Measurements from ENCODE around the gene BCL6B. TPM values are rescaled to one million over a fixed set of nuclear protein-coding genes. Genes with fewer than 3 reads are reported as not detected.
A peak's percentile ranks its signal among the peaks of the same experiment; 100 is the strongest.

Gene BCL6B
- total and polyA plus RNA-seq, 2 experiments from 2014 or later: 0.53 to 1.1 TPM

DNA sequence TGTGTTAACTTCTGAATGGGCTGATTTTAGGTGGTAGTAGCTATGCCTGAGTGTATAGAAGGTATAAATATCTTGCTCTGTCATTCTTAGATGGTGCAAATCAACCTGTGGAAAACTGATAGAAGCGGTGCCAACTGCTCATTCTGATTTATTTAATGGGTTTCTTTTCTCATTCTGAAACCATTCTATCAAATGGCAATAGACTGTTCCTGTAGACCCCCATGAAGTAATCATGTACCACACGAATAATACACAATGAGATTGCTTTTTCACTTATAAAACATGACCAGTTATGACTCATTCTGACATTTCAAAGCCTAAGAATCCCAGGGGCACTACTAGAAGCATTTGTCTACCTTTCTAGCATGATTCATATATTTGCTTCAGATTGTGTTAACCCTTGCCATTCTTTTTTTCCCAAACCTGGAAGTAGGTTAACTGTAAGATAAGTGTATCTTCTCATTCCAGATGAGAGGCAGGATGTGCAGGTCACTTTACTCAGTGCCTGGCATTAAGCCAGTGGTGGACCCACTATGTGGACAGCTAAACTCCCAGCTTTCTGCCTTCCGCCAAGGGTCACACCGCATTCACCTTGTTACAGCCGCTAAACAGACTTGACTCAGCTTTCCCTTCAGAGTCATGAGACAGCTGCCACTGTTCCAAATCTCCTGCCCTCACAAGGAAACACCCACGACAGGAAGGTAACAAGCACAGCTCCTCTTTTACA, 37.5 kb downstream of the BCL6B start:
- TF ChIP-seq CTCF (IDR thresholded peaks at IDR 0.05; ENCODE audit: poor library complexity) (no peak), EZH2 (IDR thresholded peaks at IDR 0.05; ENCODE audit: borderline replicate concordance) (no peak), EZH2phosphoT487 (IDR thresholded peaks at IDR 0.05; ENCODE audit: low read depth, severe bottlenecking, unreplicated experiment) (no peak)
- H3K9me2 ChIP-seq (replicated peaks; ENCODE audit: insufficient read depth): no peaks in the 10 kb centered on the region
- H4K20me1 ChIP-seq (ENCODE audit: insufficient read depth, poor library complexity, severe bottlenecking): no peaks in the 10 kb centered on the region
- 63% methylated on average over 6 of the region's 6 CpGs for WGBS (ENCODE audit: low lambda C conversion rate, missing lambda C conversion rate)
- H2AFZ ChIP-seq: no peak overlapping the region
- H3K4me3 ChIP-seq: no peak overlapping the region
- no peaks in the 10 kb centered on the region for H3K9me3 ChIP-seq (ENCODE audit: low read depth)
- DNase-seq (ENCODE audit: low spot score): no peak
- H3K27ac ChIP-seq: peak overlapping the region; percentile 18
- H3K36me3 ChIP-seq (replicated peaks; ENCODE audit: insufficient read depth, low read depth): no peaks in the 10 kb centered on the region
- H3K4me1 ChIP-seq (ENCODE audit: insufficient read depth): no peaks in the 10 kb centered on the region
- no peak overlapping the region for H3K4me2 ChIP-seq
- H3K27me3 ChIP-seq: no peaks in the 10 kb centered on the region
- H3K79me2 ChIP-seq: no peaks in the 10 kb centered on the region

DNA sequence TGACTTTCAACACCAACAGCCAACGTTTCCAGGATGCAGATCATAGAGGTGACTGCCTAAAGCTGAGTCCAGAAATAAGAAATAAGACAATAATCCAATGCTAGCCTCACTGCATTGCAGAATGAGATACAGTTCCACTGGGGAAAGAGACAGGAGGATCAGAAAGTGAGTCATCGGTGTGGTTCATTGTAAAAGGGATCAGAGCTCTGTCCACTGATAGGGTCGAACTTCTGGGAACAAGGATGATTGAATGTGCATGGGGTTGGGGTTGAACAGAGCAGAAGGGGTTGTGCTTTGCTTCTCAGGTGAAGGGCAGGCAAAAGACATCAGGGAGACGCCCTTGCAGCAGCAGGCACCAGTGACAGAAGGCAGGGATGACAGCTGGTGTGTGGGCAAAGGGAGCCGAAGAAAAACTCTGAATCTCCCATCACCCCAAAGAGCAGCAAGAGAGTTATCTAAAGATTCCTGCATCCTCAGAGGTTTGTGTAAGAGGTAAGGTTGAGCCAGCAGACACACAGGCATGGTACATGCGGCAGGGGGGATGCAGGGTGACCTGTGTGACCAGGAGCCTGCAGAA, 40.8 kb downstream of the BCL6B start:
- Histone ChIP-seq H4K20me1 (ENCODE audit: insufficient read depth, poor library complexity, severe bottlenecking) (no peaks in the 10 kb centered on the region), H3K4me1 (ENCODE audit: insufficient read depth) (no peaks in the 10 kb centered on the region), H3K4me2 (no peak overlapping the region), H3K4me3 (no peak overlapping the region), H3K27ac (no peak overlapping the region), H3K27me3 (no peaks in the 10 kb centered on the region), H3K9me3 (ENCODE audit: low read depth) (no peaks in the 10 kb centered on the region), H2AFZ (no peak overlapping the region), H3K36me3 (replicated peaks; ENCODE audit: insufficient read depth, low read depth) (no peaks in the 10 kb centered on the region), H3K9me2 (replicated peaks; ENCODE audit: insufficient read depth) (no peaks in the 10 kb centered on the region), H3K79me2 (no peaks in the 10 kb centered on the region)
- no peak for DNase-seq (ENCODE audit: low spot score)
- TF ChIP-seq EZH2phosphoT487 (IDR thresholded peaks at IDR 0.05; ENCODE audit: low read depth, severe bottlenecking, unreplicated experiment): no peak
- TF ChIP-seq EZH2 (IDR thresholded peaks at IDR 0.05; ENCODE audit: borderline replicate concordance): no peak
- 65% methylated on average over 6 of the region's 6 CpGs for WGBS (ENCODE audit: low lambda C conversion rate, missing lambda C conversion rate)

- H3K27ac ChIP-seq: no peak overlapping the region
- no peaks in the 10 kb centered on the region for H3K4me1 ChIP-seq (ENCODE audit: insufficient read depth)
- H4K20me1 ChIP-seq (ENCODE audit: insufficient read depth, poor library complexity, severe bottlenecking): no peaks in the 10 kb centered on the region
- no peaks in the 10 kb centered on the region for H3K27me3 ChIP-seq
- no peak overlapping the region for H3K4me3 ChIP-seq
- TF ChIP-seq EZH2phosphoT487 (IDR thresholded peaks at IDR 0.05; ENCODE audit: low read depth, severe bottlenecking, unreplicated experiment): no peak
- no peak for TF ChIP-seq CTCF (IDR thresholded peaks at IDR 0.05; ENCODE audit: poor library complexity)
- no peak for DNase-seq (ENCODE audit: low spot score)
- no peak overlapping the region for H2AFZ ChIP-seq
- no peak overlapping the region for H3K4me2 ChIP-seq
- H3K9me3 ChIP-seq (ENCODE audit: low read depth): no peaks in the 10 kb centered on the region
- WGBS (ENCODE audit: low lambda C conversion rate, missing lambda C conversion rate): 72% methylated on average over 4 of the region's 4 CpGs
- no peaks in the 10 kb centered on the region for H3K36me3 ChIP-seq (replicated peaks; ENCODE audit: insufficient read depth, low read depth)
- no peaks in the 10 kb centered on the region for H3K9me2 ChIP-seq (replicated peaks; ENCODE audit: insufficient read depth)
- no peaks in the 10 kb centered on the region for H3K79me2 ChIP-seq
Observed at GRCh38 chr17:7064261-7064660, 41.4 kb downstream of the BCL6B start.

DNA sequence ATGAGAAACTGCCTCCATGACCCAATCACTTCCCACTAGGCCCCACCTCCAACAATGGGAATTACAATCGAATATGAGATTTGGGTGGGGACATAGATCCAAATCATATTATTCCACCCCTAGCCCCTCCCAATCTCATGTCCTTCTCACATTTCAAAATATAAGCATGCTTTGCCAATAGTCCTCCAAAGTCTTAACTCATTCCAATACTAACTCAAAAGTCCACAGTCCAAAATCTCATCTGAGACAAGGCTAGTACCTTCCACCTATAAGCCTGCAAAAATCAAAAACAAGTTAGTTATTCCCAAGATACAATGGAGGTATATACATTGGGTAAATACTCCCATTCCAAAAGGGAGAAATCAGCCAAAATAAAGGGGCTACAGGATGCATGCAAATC, 44.3 kb downstream of the BCL6B start:
- H3K9me2 ChIP-seq (replicated peaks; ENCODE audit: insufficient read depth): no peaks in the 10 kb centered on the region
- H3K4me2 ChIP-seq: no peak overlapping the region
- H3K4me1 ChIP-seq (ENCODE audit: insufficient read depth): no peaks in the 10 kb centered on the region
- no peak for DNase-seq (ENCODE audit: low spot score)
- H4K20me1 ChIP-seq (ENCODE audit: insufficient read depth, poor library complexity, severe bottlenecking): no peaks in the 10 kb centered on the region
- no peaks in the 10 kb centered on the region for H3K79me2 ChIP-seq
- H2AFZ ChIP-seq: no peak overlapping the region
- no peak for TF ChIP-seq EZH2phosphoT487 (IDR thresholded peaks at IDR 0.05; ENCODE audit: low read depth, severe bottlenecking, unreplicated experiment)
- TF ChIP-seq EZH2 (IDR thresholded peaks at IDR 0.05; ENCODE audit: borderline replicate concordance): no peak
- TF ChIP-seq CTCF (IDR thresholded peaks at IDR 0.05; ENCODE audit: poor library complexity): no peak
- WGBS (ENCODE audit: low lambda C conversion rate, missing lambda C conversion rate): 87% methylated on average over 1 of the region's 1 CpG
- no peaks in the 10 kb centered on the region for H3K9me3 ChIP-seq (ENCODE audit: low read depth)
- no peak overlapping the region for H3K27ac ChIP-seq
- H3K36me3 ChIP-seq (replicated peaks; ENCODE audit: insufficient read depth, low read depth): no peaks in the 10 kb centered on the region
- H3K4me3 ChIP-seq: no peak overlapping the region
- no peaks in the 10 kb centered on the region for H3K27me3 ChIP-seq

All from hepatocyte (in vitro differentiated cells).